Vagina (tissue), 2 donors: Measurements from ENCODE around the gene SHC3. TPM values are rescaled to one million over a fixed set of nuclear protein-coding genes. Genes with fewer than 3 reads are reported as not detected.

ENCODE experiments used
- DNase-seq, 2 donors: peaks; one replicate each; pipeline ENCODE4 v3.0.0-alpha.2; 2017; ENCODE audit errors: extremely low spot score in 2 of 2
- H3K27ac ChIP-seq: fragments of 200-600 bp; sonication (generic); one replicate; pipeline ENCODE4 v1.5.1; 2019
- H3K27me3 ChIP-seq: fragments of 200-600 bp; sonication (generic); one replicate; pipeline ENCODE4 v1.5.1; 2019
- H3K36me3 ChIP-seq, 2 donors: fragments of 200-600 bp; sonication (generic); one replicate each; pipeline ENCODE4 v1.5.1; 2017 to 2019
- H3K4me1 ChIP-seq: fragments of 200-600 bp; sonication (generic); one replicate; pipeline ENCODE4 v1.5.1; 2019
- H3K4me3 ChIP-seq, 2 donors: fragments of 200-600 bp; sonication (generic); 1 replicate in 1 of 2; 2 replicates in 1 of 2; pipeline ENCODE4 v1.5.1; 2016 to 2019
- H3K9me3 ChIP-seq: fragments of 200-600 bp; sonication (generic); one replicate; pipeline ENCODE4 v1.5.1; 2019
- CTCF ChIP-seq, 3 experiments: fragments of 450-650 bp in 2 of 3; fragments of 200-600 bp in 1 of 3; sonication (generic) in 1 of 3; IDR thresholded peaks; one replicate each; pipeline ENCODE4 v1.5.1; 2017 to 2019; ENCODE audit warnings: antibody characterized with exemption in 3 of 3, mild to moderate bottlenecking in 2 of 3, moderate library complexity in 2 of 3
- POLR2A ChIP-seq, 2 donors: fragments of 450-650 bp; IDR thresholded peaks; one replicate each; pipeline ENCODE4 v1.6.1; 2017; ENCODE audit warnings: antibody characterized with exemption in 2 of 2, mild to moderate bottlenecking in 2 of 2, moderate library complexity in 2 of 2
- POLR2AphosphoS5 ChIP-seq, 2 donors: sonication (generic); formaldehyde crosslinking; IDR thresholded peaks; one replicate each; pipeline ENCODE4 v1.9.0; 2017; ENCODE audit warnings: antibody characterized with exemption in 2 of 2, mild to moderate bottlenecking in 2 of 2, low read depth in 1 of 2; ENCODE audit not compliant: insufficient read depth in 1 of 2
- intact Hi-C: fragments of 100-400 bp; cut with DNase I; formaldehyde crosslinking; loops from one replicate; pipeline ENCODE4 v1.15.1; 2023
- total RNA-seq: library from RNA; depleted of rRNA; stranded (reverse); fragments of >200 nt; gene quantifications from one replicate; pipeline ENCODE4 v1.2.3, GENCODE V29; 2016

The SHC3 gene
- total RNA-seq, 1 donor from 2014 or later, result 6.1 TPM

GRCh38 chr9:89095761-89096528 lies 82.7 kb downstream of the SHC3 start:
- no peak for DNase-seq
- Histone ChIP-seq H3K27ac (peak overlapping the region; percentile 38), H3K4me1 (peaks cover 9% of the 10 kb centered on the region), H3K4me3 (no peak overlapping the region), H3K27me3 (no peaks in the 10 kb centered on the region), H3K36me3 (no peaks in the 10 kb centered on the region), H3K9me3 (no peaks in the 10 kb centered on the region)
- no peak for TF ChIP-seq CTCF (IDR thresholded peaks at IDR 0.05)
- peak in 1 of 2 donors; percentile 13 for TF ChIP-seq POLR2AphosphoS5 (IDR thresholded peaks at IDR 0.05; ENCODE audit: insufficient read depth in 1 of 2, low read depth in 1 of 2)
- intact Hi-C loops, result no loop called here

- peaks cover 9% of the 10 kb centered on the region for H3K4me1 ChIP-seq
- H3K9me3 ChIP-seq, result no peaks in the 10 kb centered on the region
- H3K27ac ChIP-seq, result no peak overlapping the region
- no peaks in the 10 kb centered on the region for H3K36me3 ChIP-seq
- no peak for TF ChIP-seq CTCF (IDR thresholded peaks at IDR 0.05)
- intact Hi-C loops, result no loop called here
- DNase-seq, result no peak
- H3K4me3 ChIP-seq, result no peak overlapping the region
- no peaks in the 10 kb centered on the region for H3K27me3 ChIP-seq
Measured at GRCh38 chr9:89093201-89093975, 85.2 kb downstream of the SHC3 start.

- no peak for DNase-seq
- Histone ChIP-seq H3K4me3 (no peak overlapping the region), H3K27me3 (no peaks in the 10 kb centered on the region), H3K36me3 (no peaks in the 10 kb centered on the region), H3K4me1 (no peaks in the 10 kb centered on the region), H3K27ac (no peak overlapping the region), H3K9me3 (no peaks in the 10 kb centered on the region)
- TF ChIP-seq CTCF (IDR thresholded peaks at IDR 0.05), result no peak
- no peak for TF ChIP-seq POLR2A (IDR thresholded peaks at IDR 0.05)
- no peak for TF ChIP-seq POLR2AphosphoS5 (IDR thresholded peaks at IDR 0.05; ENCODE audit: insufficient read depth in 1 of 2, low read depth in 1 of 2)
- intact Hi-C loops, result no loop called here
Measured at GRCh38 chr9:89089176-89089575, 89.4 kb downstream of the SHC3 start.

GRCh38 chr9:89083626-89084025 lies 95.0 kb downstream of the SHC3 start:
- Histone ChIP-seq H3K27me3 (no peaks in the 10 kb centered on the region), H3K4me3 (no peak overlapping the region), H3K9me3 (no peaks in the 10 kb centered on the region), H3K27ac (no peak overlapping the region), H3K4me1 (peaks cover under 1% of the 10 kb centered on the region), H3K36me3 (no peaks in the 10 kb centered on the region)
- TF ChIP-seq POLR2AphosphoS5 (IDR thresholded peaks at IDR 0.05; ENCODE audit: insufficient read depth in 1 of 2, low read depth in 1 of 2), result no peak
- no peak for TF ChIP-seq POLR2A (IDR thresholded peaks at IDR 0.05)
- TF ChIP-seq CTCF (IDR thresholded peaks at IDR 0.05), result no peak
- peak in 1 of 2 donors; percentile 79 for DNase-seq
- intact Hi-C loops, result no loop called here

GRCh38 chr9:89080193-89080592 lies 98.4 kb downstream of the SHC3 start:
- intact Hi-C loops, result no loop called here
- peak in 1 of 2 donors; percentile 92 for DNase-seq
- H3K4me1 ChIP-seq, result peaks cover 16% of the 10 kb centered on the region
- no peaks in the 10 kb centered on the region for H3K36me3 ChIP-seq
- no peaks in the 10 kb centered on the region for H3K27me3 ChIP-seq
- no peak overlapping the region for H3K4me3 ChIP-seq
- no peaks in the 10 kb centered on the region for H3K9me3 ChIP-seq
- TF ChIP-seq POLR2A (IDR thresholded peaks at IDR 0.05), result no peak
- no peak for TF ChIP-seq CTCF (IDR thresholded peaks at IDR 0.05)
- peak in 1 of 2 donors; percentile 16 for TF ChIP-seq POLR2AphosphoS5 (IDR thresholded peaks at IDR 0.05; ENCODE audit: insufficient read depth in 1 of 2, low read depth in 1 of 2)
- H3K27ac ChIP-seq, result peak overlapping the region; percentile 61
